ENCODE results near the gene SYMPK.

SYMPK gene

DNA sequence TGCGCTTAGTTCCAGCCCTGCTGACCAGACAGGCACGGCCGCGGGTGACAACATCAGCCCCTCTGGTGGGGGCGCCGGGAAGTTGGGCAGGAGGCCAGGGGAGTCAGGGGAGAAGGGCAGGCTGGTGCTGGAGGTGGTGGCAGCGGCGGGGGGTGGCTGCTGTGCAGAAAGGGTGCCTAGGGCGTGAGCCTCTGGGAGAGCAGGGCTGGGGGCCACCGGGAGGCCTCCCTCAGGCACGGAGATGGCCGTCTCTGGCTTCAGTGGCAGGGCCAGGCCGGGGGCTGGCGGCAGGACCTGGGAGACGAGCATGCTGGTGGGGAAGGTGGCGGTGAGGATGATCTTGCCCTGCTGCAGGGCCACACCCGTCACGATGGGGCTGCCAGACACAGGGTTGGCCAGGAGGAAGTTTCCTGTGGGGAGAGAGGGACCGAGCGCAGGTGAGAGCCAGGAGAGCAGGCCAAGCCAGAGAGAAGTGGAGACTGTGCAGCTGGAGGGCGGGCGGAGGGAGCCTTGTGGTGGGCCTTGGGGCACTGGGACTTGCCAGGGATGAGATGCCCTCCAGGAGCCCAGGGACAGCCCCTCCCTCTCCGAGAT is 97.1 kb downstream of the SYMPK start:
- no peak for DNase-seq

Measured in suppressor macrophage (primary cell).